Neural cell (in vitro differentiated cells): ENCODE results near the gene ZFR2. TPM values are rescaled to one million over a fixed set of nuclear protein-coding genes. Genes with fewer than 3 reads are reported as not detected.

Experiments used
- H2AFZ ChIP-seq: fragments of 200-600, 300-800 bp; sonication (generic), shearing (Covaris generic); 2 replicates; pipeline ENCODE4 v1.6.0; 2014; ENCODE audit warnings: low read depth, mild to moderate bottlenecking, antibody characterized with exemption, low read length, moderate library complexity
- H3F3A ChIP-seq: fragments of 200-600 bp; shearing (Covaris generic); 2 replicates; pipeline ENCODE4 v1.6.1; 2016; ENCODE audit warnings: mild to moderate bottlenecking, moderate library complexity, mixed read lengths, antibody characterized with exemption, low read length; ENCODE audit not compliant: insufficient read depth, poor library complexity, severe bottlenecking
- H3K27ac ChIP-seq: fragments of 200-600, 300-800 bp; sonication (generic), shearing (Covaris generic); 2 replicates; pipeline ENCODE4 v1.5.1; 2014; ENCODE audit warnings: mild to moderate bottlenecking, low read length, moderate library complexity
- H3K27me3 ChIP-seq: fragments of 300-800, 200-600 bp; sonication (generic), shearing (Covaris generic); 2 replicates; pipeline ENCODE4 v1.6.0; 2014; ENCODE audit warnings: mild to moderate bottlenecking, low read depth, low read length, moderate library complexity; ENCODE audit not compliant: insufficient read depth
- H3K36me3 ChIP-seq: fragments of 300-800, 200-600 bp; sonication (generic), shearing (Covaris generic); 2 replicates; pipeline ENCODE4 v1.5.1; 2014; ENCODE audit warnings: mild to moderate bottlenecking, antibody characterized with exemption, low read length, moderate library complexity; ENCODE audit not compliant: insufficient read depth
- H3K4me2 ChIP-seq: fragments of 300-800, 200-600 bp; sonication (generic), shearing (Covaris generic); 2 replicates; pipeline ENCODE4 v1.6.0; 2014; ENCODE audit warnings: mild to moderate bottlenecking, low read length
- H3K4me3 ChIP-seq: fragments of 300-800, 200-600 bp; sonication (generic), shearing (Covaris generic); 2 replicates; pipeline ENCODE4 v1.5.1; 2014; ENCODE audit warnings: mild to moderate bottlenecking, low read length, moderate library complexity
- H3K79me2 ChIP-seq: fragments of 200-600 bp; shearing (Covaris generic); replicated peaks from 2 replicates; pipeline ENCODE4 v1.6.0; 2014; ENCODE audit warnings: mild to moderate bottlenecking, low read length, moderate library complexity; ENCODE audit not compliant: insufficient read depth
- H3K9ac ChIP-seq: fragments of 300-800, 200-600 bp; sonication (generic), shearing (Covaris generic); 2 replicates; pipeline ENCODE4 v1.6.1; 2016; ENCODE audit warnings: mild to moderate bottlenecking, low read length, mixed read lengths
- H3K9me2 ChIP-seq: fragments of 200-600 bp; shearing (Covaris generic); 2 replicates; pipeline ENCODE4 v1.6.1; 2016; ENCODE audit warnings: mild to moderate bottlenecking, low read length, mixed read lengths; ENCODE audit not compliant: insufficient read depth
- H3K9me3 ChIP-seq: fragments of 200-600, 300-800 bp; sonication (generic), shearing (Covaris generic); 2 replicates; pipeline ENCODE4 v1.6.1; 2016; ENCODE audit warnings: mild to moderate bottlenecking, mixed run types, low read length, moderate library complexity, mixed read lengths
- H4K20me1 ChIP-seq: fragments of 200-600 bp; shearing (Covaris generic); 2 replicates; pipeline ENCODE4 v1.6.1; 2016; ENCODE audit warnings: mild to moderate bottlenecking, mixed run types; ENCODE audit not compliant: insufficient read depth
- EP300 ChIP-seq: fragments of 450-650 bp; conservative IDR thresholded peaks from 2 replicates; pipeline ENCODE4 v1.6.1; 2014; ENCODE audit warnings: antibody characterized with exemption, mild to moderate bottlenecking, moderate library complexity; ENCODE audit not compliant: poor library complexity, severe bottlenecking
- EZH2 ChIP-seq: fragments of 200-600, 300-800 bp; shearing (Covaris generic), sonication (generic); IDR thresholded peaks from 2 replicates; pipeline ENCODE4 v1.6.1; 2014; ENCODE audit warnings: antibody characterized with exemption, low read length, borderline replicate concordance, mild to moderate bottlenecking; ENCODE audit not compliant: insufficient read depth, poor library complexity, severe bottlenecking
- MXI1 ChIP-seq: fragments of 450-650 bp; conservative IDR thresholded peaks from 2 replicates; pipeline ENCODE4 v1.6.1; 2014; ENCODE audit warnings: antibody characterized with exemption, mild to moderate bottlenecking; ENCODE audit not compliant: poor library complexity, severe bottlenecking
- POLR2AphosphoS5 ChIP-seq: IDR thresholded peaks from 2 replicates; pipeline ENCODE4 v1.6.1; 2012
- RAD21 ChIP-seq: fragments of 450-650 bp; conservative IDR thresholded peaks from 2 replicates; pipeline ENCODE4 v1.6.1; 2014; ENCODE audit warnings: antibody characterized with exemption, mild to moderate bottlenecking, moderate library complexity
- SMC3 ChIP-seq: fragments of 450-650 bp; conservative IDR thresholded peaks from 2 replicates; pipeline ENCODE4 v1.6.1; 2014; ENCODE audit warnings: antibody characterized with exemption, mild to moderate bottlenecking, moderate library complexity; ENCODE audit not compliant: poor library complexity
- TAF1 ChIP-seq: IDR thresholded peaks from 2 replicates; pipeline ENCODE4 v1.6.1; 2012; ENCODE audit warnings: low read depth
- polyA plus RNA-seq: library from polyadenylated mRNA; depleted of rRNA; stranded (reverse); fragments of >200 nt; gene quantifications from 2 replicates; pipeline ENCODE4 v1.2.3, GENCODE V29; 2014
- TF ChIP-seq, protein P1 (sequence below): fragments of 450-650 bp; IDR thresholded peaks from 2 replicates; pipeline ENCODE4 v1.5.1; 2014; ENCODE audit warnings: antibody characterized with exemption, mild to moderate bottlenecking, moderate library complexity; ENCODE audit not compliant: poor library complexity, severe bottlenecking
- TF ChIP-seq, protein P2 (sequence below): IDR thresholded peaks from 2 replicates; pipeline ENCODE4 v1.6.1; 2012; ENCODE audit warnings: borderline replicate concordance

The ZFR2 gene
- polyA plus RNA-seq, 1 donor from 2014 or later = 9.0 TPM

DNA sequence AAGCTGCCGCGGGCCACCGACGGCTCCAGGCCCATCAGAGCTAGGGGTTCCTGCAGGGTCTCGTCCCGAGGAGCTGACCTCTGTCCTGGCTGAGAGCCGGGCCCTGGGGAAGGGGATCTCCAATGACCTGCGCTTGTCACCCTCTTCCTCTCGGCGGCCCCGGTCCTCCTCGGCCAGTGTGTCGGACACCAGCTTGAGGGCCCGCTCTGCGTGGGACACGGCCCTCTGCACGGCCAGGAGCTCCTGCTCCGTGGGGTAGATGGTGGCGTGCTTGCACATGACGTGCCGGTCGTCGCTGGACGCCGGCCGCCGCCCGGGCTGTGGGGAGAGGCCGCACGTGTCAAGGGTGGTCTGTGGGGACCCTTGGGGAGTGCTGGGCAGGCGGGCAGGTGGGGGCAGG, 49.9 kb downstream of the ZFR2 start:
- Histone ChIP-seq H3K79me2 (no peaks in the 10 kb centered on the region), H3K9me3 (no peaks in the 10 kb centered on the region), H3K27me3 (no peaks in the 10 kb centered on the region), H3K4me2 (no peak overlapping the region), H3K9me2 (no peaks in the 10 kb centered on the region), H3F3A (no peaks in the 10 kb centered on the region), H3K36me3 (no peaks in the 10 kb centered on the region), H3K27ac (no peak overlapping the region), H2AFZ (no peak overlapping the region), H3K4me3 (no peak overlapping the region), H3K9ac (no peak overlapping the region), H4K20me1 (no peaks in the 10 kb centered on the region)
- no peak for TF ChIP-seq EP300
- no peak for TF ChIP-seq POLR2AphosphoS5
- TF ChIP-seq EZH2 = no peak
- TF ChIP-seq SMC3 = no peak
- no peak for TF ChIP-seq TAF1
- no peak for TF ChIP-seq RAD21

DNA sequence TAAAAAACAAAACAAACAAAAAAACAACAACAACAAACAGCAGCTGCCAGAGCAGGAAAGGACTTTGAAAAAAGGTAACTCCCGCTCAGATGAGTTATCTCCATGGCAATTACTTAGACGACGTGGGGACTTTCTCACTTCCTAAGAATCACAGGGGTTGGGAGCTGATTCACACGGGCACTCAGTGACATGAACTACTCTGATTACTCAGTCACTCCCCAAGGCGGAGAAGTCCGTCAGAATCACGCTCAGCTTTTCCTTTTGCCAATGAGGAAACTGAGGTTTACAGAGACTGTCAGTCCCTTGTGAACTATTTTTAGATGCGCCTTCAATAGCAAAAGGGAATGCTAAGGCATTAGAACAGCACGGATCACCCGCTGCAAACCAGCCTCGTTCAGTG, 50.4 kb downstream of the ZFR2 start:
- H3F3A ChIP-seq = no peaks in the 10 kb centered on the region
- H3K27ac ChIP-seq = no peak overlapping the region
- H2AFZ ChIP-seq = no peak overlapping the region
- H3K4me3 ChIP-seq = no peak overlapping the region
- no peaks in the 10 kb centered on the region for H3K9me3 ChIP-seq
- H3K9me2 ChIP-seq = no peaks in the 10 kb centered on the region
- no peaks in the 10 kb centered on the region for H3K79me2 ChIP-seq
- no peaks in the 10 kb centered on the region for H3K27me3 ChIP-seq
- no peaks in the 10 kb centered on the region for H3K36me3 ChIP-seq
- H3K4me2 ChIP-seq = no peak overlapping the region
- no peaks in the 10 kb centered on the region for H4K20me1 ChIP-seq
- TF ChIP-seq, protein P1, sequence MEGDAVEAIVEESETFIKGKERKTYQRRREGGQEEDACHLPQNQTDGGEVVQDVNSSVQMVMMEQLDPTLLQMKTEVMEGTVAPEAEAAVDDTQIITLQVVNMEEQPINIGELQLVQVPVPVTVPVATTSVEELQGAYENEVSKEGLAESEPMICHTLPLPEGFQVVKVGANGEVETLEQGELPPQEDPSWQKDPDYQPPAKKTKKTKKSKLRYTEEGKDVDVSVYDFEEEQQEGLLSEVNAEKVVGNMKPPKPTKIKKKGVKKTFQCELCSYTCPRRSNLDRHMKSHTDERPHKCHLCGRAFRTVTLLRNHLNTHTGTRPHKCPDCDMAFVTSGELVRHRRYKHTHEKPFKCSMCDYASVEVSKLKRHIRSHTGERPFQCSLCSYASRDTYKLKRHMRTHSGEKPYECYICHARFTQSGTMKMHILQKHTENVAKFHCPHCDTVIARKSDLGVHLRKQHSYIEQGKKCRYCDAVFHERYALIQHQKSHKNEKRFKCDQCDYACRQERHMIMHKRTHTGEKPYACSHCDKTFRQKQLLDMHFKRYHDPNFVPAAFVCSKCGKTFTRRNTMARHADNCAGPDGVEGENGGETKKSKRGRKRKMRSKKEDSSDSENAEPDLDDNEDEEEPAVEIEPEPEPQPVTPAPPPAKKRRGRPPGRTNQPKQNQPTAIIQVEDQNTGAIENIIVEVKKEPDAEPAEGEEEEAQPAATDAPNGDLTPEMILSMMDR = no peak
- TF ChIP-seq EP300 = no peak
- TF ChIP-seq TAF1 = no peak
- TF ChIP-seq, protein P2, sequence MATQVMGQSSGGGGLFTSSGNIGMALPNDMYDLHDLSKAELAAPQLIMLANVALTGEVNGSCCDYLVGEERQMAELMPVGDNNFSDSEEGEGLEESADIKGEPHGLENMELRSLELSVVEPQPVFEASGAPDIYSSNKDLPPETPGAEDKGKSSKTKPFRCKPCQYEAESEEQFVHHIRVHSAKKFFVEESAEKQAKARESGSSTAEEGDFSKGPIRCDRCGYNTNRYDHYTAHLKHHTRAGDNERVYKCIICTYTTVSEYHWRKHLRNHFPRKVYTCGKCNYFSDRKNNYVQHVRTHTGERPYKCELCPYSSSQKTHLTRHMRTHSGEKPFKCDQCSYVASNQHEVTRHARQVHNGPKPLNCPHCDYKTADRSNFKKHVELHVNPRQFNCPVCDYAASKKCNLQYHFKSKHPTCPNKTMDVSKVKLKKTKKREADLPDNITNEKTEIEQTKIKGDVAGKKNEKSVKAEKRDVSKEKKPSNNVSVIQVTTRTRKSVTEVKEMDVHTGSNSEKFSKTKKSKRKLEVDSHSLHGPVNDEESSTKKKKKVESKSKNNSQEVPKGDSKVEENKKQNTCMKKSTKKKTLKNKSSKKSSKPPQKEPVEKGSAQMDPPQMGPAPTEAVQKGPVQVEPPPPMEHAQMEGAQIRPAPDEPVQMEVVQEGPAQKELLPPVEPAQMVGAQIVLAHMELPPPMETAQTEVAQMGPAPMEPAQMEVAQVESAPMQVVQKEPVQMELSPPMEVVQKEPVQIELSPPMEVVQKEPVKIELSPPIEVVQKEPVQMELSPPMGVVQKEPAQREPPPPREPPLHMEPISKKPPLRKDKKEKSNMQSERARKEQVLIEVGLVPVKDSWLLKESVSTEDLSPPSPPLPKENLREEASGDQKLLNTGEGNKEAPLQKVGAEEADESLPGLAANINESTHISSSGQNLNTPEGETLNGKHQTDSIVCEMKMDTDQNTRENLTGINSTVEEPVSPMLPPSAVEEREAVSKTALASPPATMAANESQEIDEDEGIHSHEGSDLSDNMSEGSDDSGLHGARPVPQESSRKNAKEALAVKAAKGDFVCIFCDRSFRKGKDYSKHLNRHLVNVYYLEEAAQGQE = no peak
- no peak for TF ChIP-seq EZH2
- TF ChIP-seq SMC3 = no peak
- TF ChIP-seq POLR2AphosphoS5 = no peak
- TF ChIP-seq RAD21 = no peak
- TF ChIP-seq MXI1 = no peak
- no peak overlapping the region for H3K9ac ChIP-seq
